ENCODE measurements around the gene BAIAP3.

- TF ChIP-seq CTCF (IDR thresholded peaks at IDR 0.05 in 8 of 11, conservative IDR thresholded peaks at IDR 0.05 in 3 of 11), result no peak
- no peak for TF ChIP-seq POLR2A (IDR thresholded peaks at IDR 0.05)
Measured at GRCh38 chr16:1306334-1306733, 27.1 kb upstream of the BAIAP3 start.
